BLaER1 treated with 17β-estradiol and CSF1 and Interleukin-3, amounts not matched to agents 10 nM and 100 nM (cell line): ENCODE results near the gene FGF19.

Experiments
- H3K27ac ChIP-seq, 11 experiments: shearing (Covaris generic); formaldehyde crosslinking; 2 replicates each; pipeline ENCODE4 v1.8.1; 2022
- H3K27me3 ChIP-seq, 11 experiments: shearing (Covaris generic); formaldehyde crosslinking; 2 replicates each; pipeline ENCODE4 v1.8.1; 2022
- H3K36me3 ChIP-seq, 11 experiments: shearing (Covaris generic); formaldehyde crosslinking; 2 replicates each; pipeline ENCODE4 v1.8.1; 2022
- H3K4me1 ChIP-seq, 10 experiments: shearing (Covaris generic); formaldehyde crosslinking; 2 replicates each; pipeline ENCODE4 v1.8.1; 2022
- H3K4me2 ChIP-seq, 11 experiments: shearing (Covaris generic); formaldehyde crosslinking; 2 replicates each; pipeline ENCODE4 v1.8.1; 2022
- H3K4me3 ChIP-seq, 10 experiments: shearing (Covaris generic); formaldehyde crosslinking; 2 replicates each; pipeline ENCODE4 v1.8.1; 2022
- H3K9ac ChIP-seq, 11 experiments: shearing (Covaris generic); formaldehyde crosslinking; 2 replicates each; pipeline ENCODE4 v1.8.1; 2022
- H3K9me3 ChIP-seq, 11 experiments: shearing (Covaris generic); formaldehyde crosslinking; replicated peaks in 1 of 11; 2 replicates each; pipeline ENCODE4 v1.8.1; 2022
- H4K20me1 ChIP-seq, 11 experiments: shearing (Covaris generic); formaldehyde crosslinking; 2 replicates each; pipeline ENCODE4 v1.8.1; 2022
- Cebpa-rat ChIP-seq, 11 experiments: shearing (Covaris generic); IDR thresholded peaks; 2 replicates each; pipeline ENCODE4 v1.8.1; 2022

The FGF19 gene

GRCh38 chr11:69677749-69678148, 26.1 kb downstream of the FGF19 start:
- no peak overlapping the region for H3K4me2 ChIP-seq
- no peak overlapping the region for H3K4me3 ChIP-seq
- H3K9me3 ChIP-seq, result no peaks in the 10 kb centered on the region
- H3K36me3 ChIP-seq, result peaks cover 5 to 9% (median 6%) of the 10 kb centered on the region in 11 experiments; a peak in 21 of 22 replicates
- H3K27ac ChIP-seq, result no peak overlapping the region
- TF ChIP-seq Cebpa-rat (IDR thresholded peaks at IDR 0.05), result no peak
- peaks cover 16 to 25% (median 22%) of the 10 kb centered on the region in 10 experiments for H3K4me1 ChIP-seq
- peaks cover 0 to 4% (median 0%) of the 10 kb centered on the region in 11 experiments; a peak in 1 of 22 replicates for H3K27me3 ChIP-seq
- H4K20me1 ChIP-seq, result peaks cover 2 to 24% (median 22%) of the 10 kb centered on the region in 11 experiments; a peak in 18 of 22 replicates
- H3K9ac ChIP-seq, result no peak overlapping the region

- TF ChIP-seq Cebpa-rat (IDR thresholded peaks at IDR 0.05), result no peak
- no peaks in the 10 kb centered on the region for H3K9me3 ChIP-seq
- peak within 1 kb of the TSS; percentile 94 to 100 (median 97) for H3K4me2 ChIP-seq
- peak within 1 kb of the TSS; percentile 87 to 96 (median 94) for H3K9ac ChIP-seq
- H3K27ac ChIP-seq, result peak within 1 kb of the TSS; percentile 75 to 96 (median 91)
- peak within 1 kb of the TSS; percentile 74 to 99 (median 88) for H3K4me3 ChIP-seq
- peaks cover 19 to 44% (median 33%) of the 10 kb centered on the region in 10 experiments for H3K4me1 ChIP-seq
- H4K20me1 ChIP-seq, result peaks cover 15 to 49% (median 47%) of the 10 kb centered on the region in 11 experiments; a peak in 21 of 22 replicates
- H3K36me3 ChIP-seq, result peaks cover 28 to 34% (median 31%) of the 10 kb centered on the region in 11 experiments
- no peaks in the 10 kb centered on the region for H3K27me3 ChIP-seq
Measured at GRCh38 chr11:69674886-69675714, 28.7 kb downstream of the FGF19 start, which contains the start of gene LTO1. TSS of gene LTO1 (minus strand) at chr11:69675353. CDS start at chr11:69675239, 114 bp downstream.

GRCh38 chr11:69674267-69674885, 29.4 kb downstream of the FGF19 start:
- no peaks in the 10 kb centered on the region for H3K9me3 ChIP-seq
- H3K9ac ChIP-seq, result peak overlapping the region; percentile 87 to 96 (median 94)
- H4K20me1 ChIP-seq, result peaks cover 21 to 57% (median 54%) of the 10 kb centered on the region in 11 experiments; a peak in 21 of 22 replicates
- peaks cover 19 to 50% (median 39%) of the 10 kb centered on the region in 10 experiments for H3K4me1 ChIP-seq
- no peaks in the 10 kb centered on the region for H3K27me3 ChIP-seq
- peak overlapping the region; percentile 94 to 100 (median 97) for H3K4me2 ChIP-seq
- H3K27ac ChIP-seq, result peak overlapping the region; percentile 75 to 96 (median 91)
- peaks cover 34 to 41% (median 38%) of the 10 kb centered on the region in 11 experiments for H3K36me3 ChIP-seq
- H3K4me3 ChIP-seq, result peak overlapping the region; percentile 74 to 99 (median 88)
- TF ChIP-seq Cebpa-rat (IDR thresholded peaks at IDR 0.05), result no peak

- Histone ChIP-seq H3K4me3 (no peak overlapping the region), H3K36me3 (peaks cover 48 to 63% (median 60%) of the 10 kb centered on the region in 11 experiments), H3K27me3 (no peaks in the 10 kb centered on the region), H4K20me1 (peaks cover 28 to 81% (median 73%) of the 10 kb centered on the region in 11 experiments; a peak in 21 of 22 replicates), H3K4me2 (peak overlapping the region in 4 of 11 experiments; percentile 7 to 13 (median 12); a peak in 4 of 22 replicates), H3K4me1 (peaks cover 19 to 69% (median 57%) of the 10 kb centered on the region in 10 experiments), H3K27ac (peak overlapping the region in 3 of 11 experiments; percentile 21 to 36 (median 26); a peak in 4 of 22 replicates), H3K9me3 (no peaks in the 10 kb centered on the region), H3K9ac (peak overlapping the region in 3 of 11 experiments; percentile 3 to 45 (median 39); a peak in 3 of 22 replicates)
- TF ChIP-seq Cebpa-rat (IDR thresholded peaks at IDR 0.05), result no peak
Measured at GRCh38 chr11:69671734-69672465, 31.9 kb downstream of the FGF19 start.

GRCh38 chr11:69670158-69670845, 33.5 kb downstream of the FGF19 start:
- TF ChIP-seq Cebpa-rat (IDR thresholded peaks at IDR 0.05), result no peak
- no peak overlapping the region for H3K4me3 ChIP-seq
- H3K36me3 ChIP-seq, result peaks cover 48 to 79% (median 72%) of the 10 kb centered on the region in 11 experiments
- peaks cover 28 to 97% (median 85%) of the 10 kb centered on the region in 11 experiments; a peak in 21 of 22 replicates for H4K20me1 ChIP-seq
- peak overlapping the region in 4 of 11 experiments; percentile 2 to 28 (median 20); a peak in 4 of 22 replicates for H3K4me2 ChIP-seq
- no peaks in the 10 kb centered on the region for H3K9me3 ChIP-seq
- H3K4me1 ChIP-seq, result peaks cover 18 to 64% (median 55%) of the 10 kb centered on the region in 10 experiments
- H3K9ac ChIP-seq, result peak overlapping the region in 3 of 11 experiments; percentile 3 to 43 (median 26); a peak in 2 of 22 replicates
- H3K27ac ChIP-seq, result no peak overlapping the region
- H3K27me3 ChIP-seq, result no peaks in the 10 kb centered on the region

- H3K9me3 ChIP-seq, result no peaks in the 10 kb centered on the region
- 0 out of 22 replicates have a peak overlapping the region, but pooled peaks of 1 of the 11 experiments have one; percentile 62 for H3K4me2 ChIP-seq
- H3K27me3 ChIP-seq, result no peaks in the 10 kb centered on the region
- H3K4me1 ChIP-seq, result peaks cover 18 to 70% (median 63%) of the 10 kb centered on the region in 10 experiments
- H3K36me3 ChIP-seq, result peaks cover 48 to 84% (median 78%) of the 10 kb centered on the region in 11 experiments
- no peak overlapping the region for H3K27ac ChIP-seq
- 0 out of 22 replicates have a peak overlapping the region, but pooled peaks of 2 of the 11 experiments have one; percentile 3 to 43 for H3K9ac ChIP-seq
- peaks cover 32 to 100% (median 88%) of the 10 kb centered on the region in 11 experiments; a peak in 21 of 22 replicates for H4K20me1 ChIP-seq
- TF ChIP-seq Cebpa-rat (IDR thresholded peaks at IDR 0.05), result no peak
- no peak overlapping the region for H3K4me3 ChIP-seq
Measured at GRCh38 chr11:69669486-69669885, 34.3 kb downstream of the FGF19 start.

- H3K4me1 ChIP-seq, result peaks cover 2 to 71% (median 62%) of the 10 kb centered on the region in 10 experiments; a peak in 17 of 20 replicates
- H3K4me2 ChIP-seq, result peak overlapping the region in 7 of 11 experiments; percentile 27 to 75 (median 57); a peak in 13 of 22 replicates
- peak overlapping the region in 6 of 11 experiments; percentile 9 to 51 (median 32); a peak in 4 of 22 replicates for H3K9ac ChIP-seq
- peaks cover 50 to 95% (median 79%) of the 10 kb centered on the region in 11 experiments for H3K36me3 ChIP-seq
- H4K20me1 ChIP-seq, result peaks cover 31 to 100% (median 88%) of the 10 kb centered on the region in 11 experiments; a peak in 21 of 22 replicates
- peak overlapping the region in 1 of 11 experiments; percentile 25; a peak in 1 of 22 replicates for H3K27ac ChIP-seq
- no peak overlapping the region for H3K4me3 ChIP-seq
- H3K9me3 ChIP-seq, result no peaks in the 10 kb centered on the region
- no peaks in the 10 kb centered on the region for H3K27me3 ChIP-seq
- no peak for TF ChIP-seq Cebpa-rat (IDR thresholded peaks at IDR 0.05)
Measured at GRCh38 chr11:69667619-69668604, 35.9 kb downstream of the FGF19 start.
